Measurements from ENCODE around the gene LRRC46. TPM values are rescaled to one million over a fixed set of nuclear protein-coding genes. Genes with fewer than 3 reads are reported as not detected.

LRRC46 gene
- total RNA-seq, 1 donor from 2014 or later, result 0.35 TPM

GRCh38 chr17:47806026-47806912 is 25.2 kb upstream of the LRRC46 start:
- no peak for TF ChIP-seq CTCF (IDR thresholded peaks at IDR 0.05)
- H3K9me3 Mint-ChIP-seq (ENCODE audit: low read depth), result no peaks in the 10 kb centered on the region
- no peak overlapping the region for H3K4me3 Mint-ChIP-seq (ENCODE audit: unreplicated experiment)
- H3K27ac Mint-ChIP-seq (ENCODE audit: unreplicated experiment), result no peak overlapping the region
- H3K27me3 Mint-ChIP-seq (ENCODE audit: low read depth), result peaks cover 15% of the 10 kb centered on the region
- peaks cover 24% of the 10 kb centered on the region for H3K36me3 Mint-ChIP-seq (ENCODE audit: low read depth)
- peaks cover 18% of the 10 kb centered on the region for H3K4me1 Mint-ChIP-seq (ENCODE audit: low read depth)
- DNase-seq (ENCODE audit: low spot score), result no peak

GRCh38 chr17:47806913-47807255 is 24.6 kb upstream of the LRRC46 start:
- H3K27me3 Mint-ChIP-seq (ENCODE audit: low read depth), result peaks cover 9% of the 10 kb centered on the region
- H3K36me3 Mint-ChIP-seq (ENCODE audit: low read depth), result peaks cover 29% of the 10 kb centered on the region
- no peaks in the 10 kb centered on the region for H3K9me3 Mint-ChIP-seq (ENCODE audit: low read depth)
- H3K4me3 Mint-ChIP-seq (ENCODE audit: unreplicated experiment), result no peak overlapping the region
- TF ChIP-seq CTCF (IDR thresholded peaks at IDR 0.05), result no peak
- H3K27ac Mint-ChIP-seq (ENCODE audit: unreplicated experiment), result no peak overlapping the region
- H3K4me1 Mint-ChIP-seq (ENCODE audit: low read depth), result peaks cover 23% of the 10 kb centered on the region
- no peak for DNase-seq (ENCODE audit: low spot score)

GRCh38 chr17:47807421-47807820 is 24.0 kb upstream of the LRRC46 start:
- Mint-ChIP-seq H3K27ac (ENCODE audit: unreplicated experiment) (no peak overlapping the region), H3K27me3 (ENCODE audit: low read depth) (peaks cover 8% of the 10 kb centered on the region), H3K4me3 (ENCODE audit: unreplicated experiment) (no peak overlapping the region), H3K4me1 (ENCODE audit: low read depth) (peaks cover 23% of the 10 kb centered on the region), H3K36me3 (ENCODE audit: low read depth) (peaks cover 31% of the 10 kb centered on the region), H3K9me3 (ENCODE audit: low read depth) (no peaks in the 10 kb centered on the region)
- TF ChIP-seq CTCF (IDR thresholded peaks at IDR 0.05), result no peak
- no peak for DNase-seq (ENCODE audit: low spot score)

GRCh38 chr17:47808036-47808829 is 23.2 kb upstream of the LRRC46 start:
- H3K4me3 Mint-ChIP-seq (ENCODE audit: unreplicated experiment), result no peak overlapping the region
- DNase-seq (ENCODE audit: low spot score), result no peak
- no peak overlapping the region for H3K27ac Mint-ChIP-seq (ENCODE audit: unreplicated experiment)
- no peak for TF ChIP-seq CTCF (IDR thresholded peaks at IDR 0.05)
- peaks cover 8% of the 10 kb centered on the region for H3K27me3 Mint-ChIP-seq (ENCODE audit: low read depth)
- H3K4me1 Mint-ChIP-seq (ENCODE audit: low read depth), result peaks cover 23% of the 10 kb centered on the region
- H3K36me3 Mint-ChIP-seq (ENCODE audit: low read depth), result peaks cover 37% of the 10 kb centered on the region
- H3K9me3 Mint-ChIP-seq (ENCODE audit: low read depth), result no peaks in the 10 kb centered on the region

- no peak for TF ChIP-seq CTCF (IDR thresholded peaks at IDR 0.05)
- H3K27ac Mint-ChIP-seq (ENCODE audit: unreplicated experiment), result no peak overlapping the region
- peaks cover 23% of the 10 kb centered on the region for H3K4me1 Mint-ChIP-seq (ENCODE audit: low read depth)
- H3K9me3 Mint-ChIP-seq (ENCODE audit: low read depth), result no peaks in the 10 kb centered on the region
- DNase-seq (ENCODE audit: low spot score), result no peak
- H3K27me3 Mint-ChIP-seq (ENCODE audit: low read depth), result peaks cover 5% of the 10 kb centered on the region
- H3K36me3 Mint-ChIP-seq (ENCODE audit: low read depth), result peaks cover 37% of the 10 kb centered on the region
- H3K4me3 Mint-ChIP-seq (ENCODE audit: unreplicated experiment), result no peak overlapping the region
Measured at GRCh38 chr17:47808830-47809480, 22.5 kb upstream of the LRRC46 start.

All from chondrocyte (in vitro differentiated cells).